PFSK-1 (cell line): ENCODE data around the gene EPHA7.

ENCODE experiments used
- FOXP2 ChIP-seq: optimal IDR thresholded peaks from 2 replicates; pipeline ENCODE3; 2011; ENCODE audit warnings: borderline replicate concordance, control low read depth, inconsistent platforms; ENCODE audit not compliant: insufficient read depth; ENCODE audit errors: extremely low read length, extremely low read depth
- POLR2AphosphoS5 ChIP-seq: IDR thresholded peaks from 2 replicates; pipeline ENCODE4 v1.6.1; 2012; ENCODE audit warnings: low read depth, mild to moderate bottlenecking, control low read depth, low read length, moderate library complexity
- SIN3A ChIP-seq: IDR thresholded peaks from 2 replicates; pipeline ENCODE4 v1.6.1; 2012; ENCODE audit warnings: mild to moderate bottlenecking, low read length, moderate library complexity, borderline replicate concordance; ENCODE audit not compliant: insufficient read depth
- TAF1 ChIP-seq: IDR thresholded peaks from 2 replicates; pipeline ENCODE4 v1.6.1; 2012; ENCODE audit warnings: low read length, control low read depth, borderline replicate concordance; ENCODE audit not compliant: insufficient read depth
- TF ChIP-seq, protein P1 (sequence below), 2 experiments: IDR thresholded peaks; 2 replicates each; pipeline versions ENCODE4 v1.6.1 to v1.8.0; 2011 to 2012; ENCODE audit warnings: low read depth in 2 of 2, low read length in 2 of 2, control low read depth in 1 of 2, inconsistent platforms in 1 of 2, mild to moderate bottlenecking in 1 of 2, moderate library complexity in 1 of 2; ENCODE audit not compliant: insufficient read depth in 1 of 2

Gene EPHA7

DNA sequence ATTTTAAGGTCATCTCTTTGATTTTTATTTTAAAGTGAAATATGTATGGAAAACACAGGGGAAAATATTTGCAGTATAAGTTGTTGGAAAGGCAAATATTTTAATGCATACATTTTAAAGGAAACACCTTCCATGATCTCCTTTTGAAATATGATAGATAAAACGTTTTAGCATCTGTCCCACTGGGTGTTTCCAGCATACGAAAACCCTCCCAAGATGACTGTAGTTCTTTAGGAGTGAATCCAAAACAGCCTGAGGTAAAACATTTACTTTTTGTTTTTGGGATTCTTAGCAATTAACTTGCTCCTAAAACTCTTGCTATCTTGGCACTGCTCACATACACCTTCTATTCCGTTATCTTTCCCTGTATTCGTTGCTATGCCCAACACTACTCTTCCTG, 210.0 kb downstream of the EPHA7 start:
- TF ChIP-seq, protein P1, sequence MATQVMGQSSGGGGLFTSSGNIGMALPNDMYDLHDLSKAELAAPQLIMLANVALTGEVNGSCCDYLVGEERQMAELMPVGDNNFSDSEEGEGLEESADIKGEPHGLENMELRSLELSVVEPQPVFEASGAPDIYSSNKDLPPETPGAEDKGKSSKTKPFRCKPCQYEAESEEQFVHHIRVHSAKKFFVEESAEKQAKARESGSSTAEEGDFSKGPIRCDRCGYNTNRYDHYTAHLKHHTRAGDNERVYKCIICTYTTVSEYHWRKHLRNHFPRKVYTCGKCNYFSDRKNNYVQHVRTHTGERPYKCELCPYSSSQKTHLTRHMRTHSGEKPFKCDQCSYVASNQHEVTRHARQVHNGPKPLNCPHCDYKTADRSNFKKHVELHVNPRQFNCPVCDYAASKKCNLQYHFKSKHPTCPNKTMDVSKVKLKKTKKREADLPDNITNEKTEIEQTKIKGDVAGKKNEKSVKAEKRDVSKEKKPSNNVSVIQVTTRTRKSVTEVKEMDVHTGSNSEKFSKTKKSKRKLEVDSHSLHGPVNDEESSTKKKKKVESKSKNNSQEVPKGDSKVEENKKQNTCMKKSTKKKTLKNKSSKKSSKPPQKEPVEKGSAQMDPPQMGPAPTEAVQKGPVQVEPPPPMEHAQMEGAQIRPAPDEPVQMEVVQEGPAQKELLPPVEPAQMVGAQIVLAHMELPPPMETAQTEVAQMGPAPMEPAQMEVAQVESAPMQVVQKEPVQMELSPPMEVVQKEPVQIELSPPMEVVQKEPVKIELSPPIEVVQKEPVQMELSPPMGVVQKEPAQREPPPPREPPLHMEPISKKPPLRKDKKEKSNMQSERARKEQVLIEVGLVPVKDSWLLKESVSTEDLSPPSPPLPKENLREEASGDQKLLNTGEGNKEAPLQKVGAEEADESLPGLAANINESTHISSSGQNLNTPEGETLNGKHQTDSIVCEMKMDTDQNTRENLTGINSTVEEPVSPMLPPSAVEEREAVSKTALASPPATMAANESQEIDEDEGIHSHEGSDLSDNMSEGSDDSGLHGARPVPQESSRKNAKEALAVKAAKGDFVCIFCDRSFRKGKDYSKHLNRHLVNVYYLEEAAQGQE (IDR thresholded peaks at IDR 0.05; ENCODE audit: insufficient read depth in 1 of 2, low read depth in 2 of 2, low read length in 2 of 2): no peak

GRCh38 chr6:93196406-93196970, 222.9 kb downstream of the EPHA7 start:
- TF ChIP-seq FOXP2 (no peak), POLR2AphosphoS5 (no peak), TAF1 (no peak), SIN3A (no peak)
- TF ChIP-seq, protein P1 (IDR thresholded peaks at IDR 0.05; ENCODE audit: insufficient read depth in 1 of 2, low read depth in 2 of 2, low read length in 2 of 2): no peak

GRCh38 chr6:93194480-93194879, 224.9 kb downstream of the EPHA7 start:
- TF ChIP-seq POLR2AphosphoS5 (no peak), SIN3A (no peak), TAF1 (no peak)
- TF ChIP-seq, protein P1 (IDR thresholded peaks at IDR 0.05; ENCODE audit: insufficient read depth in 1 of 2, low read depth in 2 of 2, low read length in 2 of 2): no peak

GRCh38 chr6:93193868-93194267, 225.5 kb downstream of the EPHA7 start:
- no peak for TF ChIP-seq TAF1
- TF ChIP-seq SIN3A: no peak
- TF ChIP-seq POLR2AphosphoS5: no peak
- TF ChIP-seq, protein P1 (IDR thresholded peaks at IDR 0.05; ENCODE audit: insufficient read depth in 1 of 2, low read depth in 2 of 2, low read length in 2 of 2): no peak
- no peak for TF ChIP-seq FOXP2
